Common myeloid progenitor, CD34-positive (primary cell): ENCODE measurements around the gene HLA-DMA.

ENCODE experiments used
- CTCF ChIA-PET: fragments of 350-600 bp; sonication (Branson Sonifier 250); formaldehyde crosslinking; loops from one replicate; lab custom pipeline; 2021; ENCODE audit warnings: antibody characterized with exemption; lab: Charles Lee
- POLR2A ChIA-PET: fragments of 350-600 bp; sonication (Branson Sonifier 250); formaldehyde crosslinking; loops from one replicate; lab custom pipeline; 2021; ENCODE audit warnings: antibody characterized with exemption; lab: Charles Lee
- DNase-seq, 3 donors: peaks; one replicate each; pipeline versions ENCODE4 v3.0.0 to v3.0.0-alpha.2; 2013
- H3K27ac ChIP-seq, 2 experiments: 1 replicate in 1 of 2; 2 replicates in 1 of 2; pipeline ENCODE4 v1.7.0; 2013; ENCODE audit warnings: inconsistent platforms in 2 of 2, low read length in 2 of 2, mild to moderate bottlenecking in 2 of 2, low read depth in 1 of 2, moderate library complexity in 1 of 2; ENCODE audit not compliant: severe bottlenecking in 2 of 2, insufficient read depth in 1 of 2, poor library complexity in 1 of 2
- H3K27me3 ChIP-seq, 5 experiments: replicated peaks in 2 of 5; 1 replicate in 3 of 5; 2 replicates in 2 of 5; pipeline versions ENCODE4 v1.6.1 to v1.7.0; 2013; ENCODE audit warnings: low read length in 4 of 5, mild to moderate bottlenecking in 2 of 5, moderate library complexity in 2 of 5, inconsistent platforms in 1 of 5; ENCODE audit not compliant: insufficient read depth in 5 of 5, control insufficient read depth in 4 of 5
- H3K36me3 ChIP-seq, 4 experiments: 1 replicate in 2 of 4; 2 replicates in 2 of 4; pipeline versions ENCODE4 v1.6.1 to v1.7.0; 2013; ENCODE audit warnings: low read length in 3 of 4, control low read depth in 1 of 4, mild to moderate bottlenecking in 1 of 4; ENCODE audit not compliant: control insufficient read depth in 4 of 4, insufficient read depth in 4 of 4
- H3K4me1 ChIP-seq, 4 experiments: 1 replicate in 3 of 4; 2 replicates in 1 of 4; pipeline versions ENCODE4 v1.6.1 to v1.7.1; 2013; ENCODE audit warnings: low read length in 3 of 4, mild to moderate bottlenecking in 3 of 4, control low read depth in 1 of 4, inconsistent platforms in 1 of 4, moderate library complexity in 1 of 4; ENCODE audit not compliant: control insufficient read depth in 4 of 4, insufficient read depth in 4 of 4; ENCODE audit errors: control extremely low read depth in 1 of 4
- H3K4me3 ChIP-seq, 7 experiments: 1 replicate in 4 of 7; 2 replicates in 3 of 7; pipeline versions ENCODE4 v1.5.1 to v1.7.0; 2013; ENCODE audit warnings: mild to moderate bottlenecking in 7 of 7, low read length in 6 of 7, moderate library complexity in 6 of 7, inconsistent platforms in 2 of 7, low read depth in 2 of 7, control low read depth in 1 of 7; ENCODE audit not compliant: insufficient read depth in 4 of 7, control insufficient read depth in 1 of 7; ENCODE audit errors: extremely low read depth in 1 of 7
- H3K9me3 ChIP-seq, 5 experiments: 1 replicate in 4 of 5; 2 replicates in 1 of 5; pipeline versions ENCODE4 v1.6.1 to v1.7.1; 2013; ENCODE audit warnings: low read length in 4 of 5, mild to moderate bottlenecking in 2 of 5, inconsistent platforms in 1 of 5, low read depth in 1 of 5, moderate library complexity in 1 of 5; ENCODE audit not compliant: control insufficient read depth in 4 of 5, insufficient read depth in 2 of 5; ENCODE audit errors: control extremely low read depth in 1 of 5
- WGBS: methylation state at CpG from one replicate; pipeline ENCODE4 v1.1.5; 2013; ENCODE audit not compliant: insufficient coverage; 5-methylcytosine and 5-hydroxymethylcytosine counted together

HLA-DMA gene

DNA sequence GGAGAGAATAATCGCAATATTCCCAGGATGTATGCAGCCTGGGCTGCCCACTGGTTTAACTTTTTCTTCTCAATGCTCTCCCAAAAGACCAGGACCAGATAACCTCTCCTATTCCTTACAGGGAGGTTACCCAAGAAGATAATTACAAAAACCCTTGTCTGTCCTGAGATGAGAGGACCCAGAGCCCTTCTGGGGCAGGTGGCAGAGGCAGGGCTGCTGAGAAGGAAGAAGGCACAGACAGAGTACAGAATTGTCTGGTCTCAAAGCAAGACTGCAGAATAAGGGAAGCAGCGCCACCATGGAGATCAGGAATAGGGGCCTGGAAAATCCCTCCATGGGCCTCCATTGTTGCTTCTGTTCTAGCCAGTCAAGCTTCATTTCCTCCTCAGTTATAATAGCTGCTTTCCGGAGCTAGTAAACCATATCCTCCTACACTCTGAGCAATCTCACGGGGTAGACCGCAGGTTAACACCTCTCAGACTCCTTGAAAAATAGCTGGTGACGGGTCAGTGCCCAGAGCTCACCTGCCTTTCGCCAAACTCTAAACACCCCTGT lies 11.6 kb downstream of the HLA-DMA start:
- no peaks in the 10 kb centered on the region for H3K27me3 ChIP-seq
- WGBS = 6% methylated on average over 7 of the region's 7 CpGs
- peak; percentile 43 to 73 (median 62) for DNase-seq
- POLR2A ChIA-PET = interaction anchor here (0.6 to 3.4 kb wide), 7 partner anchors 12 to 96 kb away, joined by 3 to 24 read pairs (median 3); partner anchors contain the start of gene HLA-DMA
- peak overlapping the region; percentile 72 to 83 for H3K27ac ChIP-seq
- H3K9me3 ChIP-seq = no peaks in the 10 kb centered on the region
- peaks cover 36 to 74% (median 59%) of the 10 kb centered on the region in 4 experiments for H3K4me1 ChIP-seq
- H3K4me3 ChIP-seq = peak overlapping the region in 6 of 7 experiments; percentile 76 to 97 (median 90)
- CTCF ChIA-PET = interaction anchor here (0.6 to 5.4 kb wide), 17 partner anchors 7 to 103 kb away, joined by 3 to 60 read pairs (median 3); partner anchors contain the start of genes HLA-DMA and TAP2
- H3K36me3 ChIP-seq = peaks cover 0 to 20% (median 9%) of the 10 kb centered on the region in 4 experiments

DNA sequence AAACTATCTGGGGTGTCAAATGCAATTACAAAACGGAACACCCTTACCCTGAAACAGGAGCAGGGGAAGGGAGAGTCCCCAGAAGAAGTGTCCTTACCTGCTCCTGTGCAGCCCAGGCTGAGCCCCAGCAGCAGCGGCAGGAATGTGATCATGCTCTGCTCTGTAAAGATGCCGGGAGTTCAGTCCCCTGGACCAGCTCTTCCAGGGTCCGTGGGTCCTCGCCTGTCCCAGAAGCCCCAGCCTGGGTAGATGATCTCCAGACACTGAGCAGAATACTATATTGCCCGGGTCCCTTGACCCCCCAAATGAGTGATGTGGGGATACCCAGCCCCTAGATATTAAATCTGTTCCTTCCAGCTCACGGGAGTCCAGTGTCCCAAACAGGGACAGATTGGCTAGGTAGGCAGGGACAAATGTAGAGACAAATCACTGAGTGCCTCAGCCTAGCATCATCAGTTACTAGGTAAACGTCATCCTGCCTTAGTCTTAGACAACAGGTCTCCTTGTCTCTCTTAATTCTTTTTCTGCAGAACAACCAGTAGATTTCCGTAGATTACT lies 12.2 kb downstream of the HLA-DMA start, which contains the start of gene HLA-DMB:
Gene HLA-DMB (minus strand): TSS at position 373 of the 558 bp plus-strand sequence. CDS start 221 bp downstream, at position 152.
- Histone ChIP-seq H3K27ac (peak within 1 kb of the TSS; percentile 72 to 83), H3K27me3 (no peaks in the 10 kb centered on the region), H3K4me3 (peak within 1 kb of the TSS; percentile 70 to 97 (median 89))

GRCh38 chr6:32938494-32938893 lies 14.4 kb downstream of the HLA-DMA start:
- WGBS = 97% methylated on average over 4 of the region's 7 CpGs

More for the DNA sequence above, 12.2 kb downstream of the HLA-DMA start, which contains the start of gene HLA-DMB:
- no peaks in the 10 kb centered on the region for H3K9me3 ChIP-seq
- ChIA-PET POLR2A (interaction anchor here (0.6 to 3.4 kb wide), 5 partner anchors 28 to 96 kb away, joined by 3 to 24 read pairs (median 6); no protein-coding TSS in a partner anchor), CTCF (interaction anchor here (0.8 to 5.4 kb wide), 9 partner anchors 12 to 102 kb away, joined by 3 to 60 read pairs (median 4); partner anchors contain the start of genes HLA-DMA and TAP2)
- WGBS = 2% methylated on average over 8 of the region's 9 CpGs
- H3K4me1 ChIP-seq = peaks cover 36 to 78% (median 59%) of the 10 kb centered on the region in 4 experiments
- DNase-seq = peak; percentile 85 to 88 (median 87)
- peaks cover 0 to 25% (median 12%) of the 10 kb centered on the region in 4 experiments for H3K36me3 ChIP-seq

DNA sequence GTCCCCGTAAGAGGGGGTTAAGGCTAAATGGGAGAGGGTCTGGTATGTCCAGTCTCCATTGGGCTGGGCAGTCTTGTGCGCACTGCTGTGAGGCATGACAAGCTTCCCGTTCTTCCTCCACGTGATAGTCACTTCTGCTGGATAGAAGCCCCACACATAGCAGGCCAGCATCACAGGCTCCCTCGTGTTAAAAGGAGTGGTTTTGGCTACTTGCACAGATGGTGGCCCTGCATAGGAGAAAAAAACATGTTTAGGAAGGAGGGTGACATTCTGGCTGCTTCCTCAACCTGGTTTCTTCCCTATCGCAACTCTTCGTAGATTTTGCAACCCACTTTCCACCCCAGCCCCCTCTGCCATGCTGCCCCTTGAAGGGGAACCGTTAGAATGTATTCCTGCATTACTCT lies 15.7 kb downstream of the HLA-DMA start:
- Histone ChIP-seq H3K4me1 (peaks cover 19 to 44% (median 30%) of the 10 kb centered on the region in 4 experiments), H3K4me3 (no peak overlapping the region), H3K36me3 (peaks cover 0 to 34% (median 23%) of the 10 kb centered on the region in 4 experiments), H3K27ac (no peak overlapping the region), H3K27me3 (no peaks in the 10 kb centered on the region), H3K9me3 (no peaks in the 10 kb centered on the region)
- POLR2A ChIA-PET = no interaction called here
- no peak for DNase-seq
- CTCF ChIA-PET = interaction anchor here (0.6 to 6.5 kb wide), 5 partner anchors 16 to 47 kb away, joined by 3 to 60 read pairs (median 21); partner anchors contain the start of genes BRD2 and HLA-DMA
- WGBS = 96% methylated on average over 8 of the region's 8 CpGs

More at GRCh38 chr6:32938494-32938893, 14.4 kb downstream of the HLA-DMA start:
- CTCF ChIA-PET = interaction anchor here (0.6 to 5.4 kb wide), 6 partner anchors 9 to 797 kb away, joined by 3 to 60 read pairs (median 4); partner anchors contain the start of gene HLA-DMA
- Histone ChIP-seq H3K4me3 (no peak overlapping the region), H3K27ac (no peak overlapping the region), H3K27me3 (no peaks in the 10 kb centered on the region), H3K36me3 (peaks cover 0 to 34% (median 23%) of the 10 kb centered on the region in 4 experiments), H3K4me1 (peaks cover 23 to 57% (median 41%) of the 10 kb centered on the region in 4 experiments), H3K9me3 (no peaks in the 10 kb centered on the region)
- POLR2A ChIA-PET = no interaction called here
- DNase-seq = no peak

DNA sequence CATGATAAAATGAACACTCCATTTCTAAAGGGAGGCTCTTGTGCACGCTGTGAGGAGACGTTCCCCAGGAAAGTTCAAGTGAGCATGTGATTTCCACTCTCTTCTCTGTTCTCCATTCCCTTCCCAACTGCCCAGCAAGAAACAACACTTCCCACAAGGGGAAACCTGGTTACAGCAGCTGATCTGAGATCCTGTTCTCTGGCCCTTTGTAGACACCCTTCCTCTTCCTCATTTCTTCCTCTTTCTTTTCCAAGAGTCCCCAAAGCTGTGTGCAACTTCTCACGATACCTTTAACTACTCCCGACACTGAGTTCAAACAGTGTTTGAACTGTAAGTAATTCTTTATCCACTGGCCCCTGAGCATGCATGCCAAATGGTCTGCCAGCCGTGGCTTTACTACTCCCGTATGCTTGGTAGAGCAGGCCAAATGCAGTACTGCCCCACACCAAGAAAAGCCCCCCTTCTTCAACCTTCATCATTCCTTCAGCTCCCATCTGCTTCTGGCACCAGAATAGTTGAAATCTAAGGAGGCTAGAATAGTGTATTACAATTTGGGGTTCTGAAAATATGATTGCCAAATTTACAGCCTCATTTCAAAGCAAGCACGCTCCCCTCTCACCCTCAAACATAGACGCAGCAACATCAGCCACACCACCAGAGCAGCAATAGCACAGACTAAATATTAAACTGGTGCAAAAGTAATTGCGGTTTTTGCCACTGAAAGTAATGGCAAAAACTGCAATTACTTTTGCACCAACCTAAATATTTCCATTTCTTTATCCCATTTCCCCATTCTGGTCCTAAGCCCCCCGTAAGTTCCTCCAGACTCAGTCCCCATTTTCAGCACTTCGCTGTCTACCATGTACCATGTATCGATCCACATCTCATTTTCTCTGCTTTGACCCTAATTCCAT lies 16.4 kb downstream of the HLA-DMA start:
- POLR2A ChIA-PET = interaction anchor here (0.9 to 2.3 kb wide), 2 partner anchors 35 to 37 kb away, joined by 4 to 9 read pairs; no protein-coding TSS in a partner anchor
- Histone ChIP-seq H3K4me3 (no peak overlapping the region), H3K9me3 (no peaks in the 10 kb centered on the region), H3K27me3 (no peaks in the 10 kb centered on the region), H3K36me3 (peaks cover 0 to 34% (median 23%) of the 10 kb centered on the region in 4 experiments), H3K4me1 (peaks cover 12 to 38% (median 23%) of the 10 kb centered on the region in 4 experiments), H3K27ac (no peak overlapping the region)
- 79% methylated on average over 7 of the region's 12 CpGs for WGBS
- CTCF ChIA-PET = interaction anchor here (0.8 to 7.3 kb wide), 6 partner anchors 8 to 49 kb away, joined by 4 to 175 read pairs (median 44); partner anchors contain the start of genes BRD2 and HLA-DMA
- DNase-seq = no peak

DNA sequence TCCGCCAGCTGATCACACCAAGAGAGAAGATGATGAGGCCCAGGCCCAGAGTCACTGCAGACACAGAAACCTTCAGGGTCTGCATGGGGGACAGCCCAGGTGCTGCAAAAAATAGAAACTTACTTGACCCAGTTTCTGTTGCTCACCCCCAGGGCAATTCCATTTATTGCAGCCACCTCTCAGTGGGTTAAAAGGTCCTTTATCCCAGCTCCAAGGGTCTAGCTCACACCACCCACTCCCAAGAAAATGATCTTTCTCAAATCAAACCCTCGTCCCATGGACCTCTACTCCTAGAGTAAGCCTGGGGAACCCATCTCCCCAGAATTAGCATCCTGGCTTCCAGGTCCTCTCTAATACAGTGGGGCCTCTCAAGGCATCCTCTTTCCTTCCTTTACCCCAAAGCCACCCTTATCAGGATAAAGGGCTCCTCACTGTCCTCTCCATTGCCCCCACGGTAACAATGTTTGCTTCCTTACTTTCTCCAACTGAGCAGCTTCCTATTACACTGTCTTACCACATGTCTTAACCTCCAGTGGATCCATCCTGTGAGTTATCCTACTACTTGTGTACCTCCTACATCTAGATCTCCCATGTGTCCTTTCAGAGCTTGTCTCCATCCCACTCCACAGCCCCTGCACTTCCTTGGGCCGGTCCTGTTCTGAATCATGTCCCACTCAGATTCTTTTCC lies 17.2 kb downstream of the HLA-DMA start:
- H3K4me1 ChIP-seq = peaks cover 6 to 30% (median 15%) of the 10 kb centered on the region in 4 experiments
- 94% methylated on average over 4 of the region's 4 CpGs for WGBS
- ChIA-PET POLR2A (interaction anchor here (0.8 to 2.3 kb wide), 3 partner anchors 17 to 38 kb away, joined by 3 to 9 read pairs (median 4); partner anchors contain the start of gene HLA-DMA), CTCF (interaction anchor here (0.8 to 7.3 kb wide), 8 partner anchors 8 to 50 kb away, joined by 4 to 175 read pairs (median 32); partner anchors contain the start of genes BRD2 and HLA-DMA)
- no peak overlapping the region for H3K4me3 ChIP-seq
- no peaks in the 10 kb centered on the region for H3K9me3 ChIP-seq
- no peaks in the 10 kb centered on the region for H3K27me3 ChIP-seq
- no peak for DNase-seq
- no peak overlapping the region for H3K27ac ChIP-seq
- H3K36me3 ChIP-seq = peaks cover 0 to 34% (median 23%) of the 10 kb centered on the region in 4 experiments
